H1 (cell line): ENCODE data around the gene NKAIN4. TPM values are rescaled to one million over a fixed set of nuclear protein-coding genes. Genes with fewer than 3 reads are reported as not detected.

Source experiments
- CTCF ChIA-PET: fragments of 300-600 bp; sonication (Branson Sonifier 250); formaldehyde crosslinking; loops from one replicate; lab custom pipeline; 2021; ENCODE audit not compliant: partially characterized antibody; lab: Charles Lee
- POLR2A ChIA-PET: fragments of 300-600 bp; sonication (Branson Sonifier 250); formaldehyde crosslinking; loops from one replicate; lab custom pipeline; 2021; ENCODE audit warnings: inconsistent platforms; ENCODE audit not compliant: partially characterized antibody; lab: Charles Lee
- DNase-seq, 2 experiments: peaks; one replicate each; pipeline versions ENCODE4 v3.0.0 to v3.0.0-alpha.2; 2010 to 2022; ENCODE audit warnings: low spot score in 2 of 2, low read depth in 1 of 2, mixed read lengths in 1 of 2
- FAIRE-seq: peaks from 2 replicates; lab custom pipeline; 2011; peaks lifted over from hg19 to GRCh38; lab: Jason Lieb, UNC
- H2AFZ ChIP-seq: 2 replicates; pipeline ENCODE4 v1.8.1; 2012; ENCODE audit warnings: low read length, inconsistent platforms
- H2AK5ac ChIP-seq: 2 replicates; pipeline ENCODE4 v1.6.1; 2013; ENCODE audit warnings: low read depth, low read length
- H2BK120ac ChIP-seq: replicated peaks from 2 replicates; pipeline ENCODE3; 2013; ENCODE audit warnings: low read depth, low read length, inconsistent platforms
- H2BK12ac ChIP-seq: 2 replicates; pipeline ENCODE4 v1.6.1; 2013; ENCODE audit warnings: low read depth, low read length
- H2BK15ac ChIP-seq: 2 replicates; pipeline ENCODE4 v1.6.1; 2013; ENCODE audit warnings: low read length
- H2BK20ac ChIP-seq: 2 replicates; pipeline ENCODE4 v1.6.1; 2013; ENCODE audit warnings: low read length
- H2BK5ac ChIP-seq: 2 replicates; pipeline ENCODE4 v1.6.1; 2013; ENCODE audit warnings: low read depth, low read length
- H3K14ac ChIP-seq: 2 replicates; pipeline ENCODE4 v1.6.1; 2013; ENCODE audit warnings: inconsistent platforms; ENCODE audit not compliant: insufficient read length
- H3K18ac ChIP-seq: 2 replicates; pipeline ENCODE4 v1.6.1; 2013; ENCODE audit warnings: low read length; ENCODE audit errors: extremely low read depth
- H3K23ac ChIP-seq: 2 replicates; pipeline ENCODE4 v1.6.1; 2013; ENCODE audit warnings: inconsistent platforms; ENCODE audit not compliant: insufficient read length
- H3K23me2 ChIP-seq: 2 replicates; pipeline ENCODE4 v1.6.1; 2013; ENCODE audit warnings: low read depth, low read length
- H3K27ac ChIP-seq: 2 replicates; pipeline ENCODE4 v1.6.1; 2011; ENCODE audit warnings: low read depth, low read length, inconsistent platforms
- H3K27me3 ChIP-seq, 4 experiments: replicated peaks in 1 of 4; 1 replicate in 1 of 4; 2 replicates in 3 of 4; pipeline versions ENCODE4 v1.6.1 to v1.8.1; 2011 to 2013; ENCODE audit warnings: low read length in 3 of 4, mild to moderate bottlenecking in 3 of 4, inconsistent platforms in 2 of 4, mixed read lengths in 2 of 4, moderate library complexity in 1 of 4; ENCODE audit not compliant: control insufficient read depth in 3 of 4, insufficient read depth in 3 of 4; ENCODE audit errors: extremely low read depth in 1 of 4
- H3K36me3 ChIP-seq, 4 experiments: 2 replicates each; pipeline versions ENCODE4 v1.6.1 to v1.8.1; 2011 to 2013; ENCODE audit warnings: mild to moderate bottlenecking in 4 of 4, low read length in 3 of 4, moderate library complexity in 2 of 4, control low read depth in 1 of 4, inconsistent platforms in 1 of 4; ENCODE audit not compliant: insufficient read depth in 4 of 4, control insufficient read depth in 2 of 4
- H3K4ac ChIP-seq: replicated peaks from 2 replicates; pipeline ENCODE3; 2013; ENCODE audit warnings: low read length, low read depth, mixed read lengths, inconsistent platforms; ENCODE audit not compliant: insufficient read length
- H3K4me1 ChIP-seq, 4 experiments: replicated peaks in 1 of 4; 1 replicate in 1 of 4; 2 replicates in 3 of 4; pipeline versions ENCODE4 v1.6.1 to v1.8.1; 2011 to 2013; ENCODE audit warnings: low read length in 3 of 4, inconsistent platforms in 2 of 4, mixed read lengths in 1 of 4; ENCODE audit not compliant: insufficient read depth in 4 of 4, control insufficient read depth in 3 of 4
- H3K4me2 ChIP-seq, 2 experiments: 2 replicates each; pipeline versions ENCODE4 v1.6.1 to v1.8.1; 2011 to 2013; ENCODE audit warnings: low read depth in 2 of 2, low read length in 2 of 2, control low read depth in 1 of 2, inconsistent platforms in 1 of 2, mild to moderate bottlenecking in 1 of 2; ENCODE audit not compliant: insufficient read depth in 1 of 2
- H3K4me3 ChIP-seq, 4 experiments: fragments of 200-600, 300-600 bp in 1 of 4; sonication (generic), shearing (Covaris generic), sonication (Bioruptor Twin) in 1 of 4; 2 replicates each; pipeline versions ENCODE4 v1.5.1 to v1.8.1; 2011 to 2016; ENCODE audit warnings: low read length in 4 of 4, low read depth in 3 of 4, control low read depth in 2 of 4, inconsistent platforms in 2 of 4, mild to moderate bottlenecking in 2 of 4, mixed read lengths in 1 of 4, moderate library complexity in 1 of 4; ENCODE audit not compliant: insufficient read depth in 2 of 4; ENCODE audit errors: extremely low read depth in 1 of 4
- H3K56ac ChIP-seq: replicated peaks from 2 replicates; pipeline ENCODE3; 2013; ENCODE audit warnings: low read depth, mild to moderate bottlenecking, mixed read lengths, low read length, inconsistent platforms; ENCODE audit not compliant: insufficient read length
- H3K79me1 ChIP-seq: 2 replicates; pipeline ENCODE4 v1.6.1; 2013; ENCODE audit warnings: low read depth, low read length, control low read depth
- H3K79me2 ChIP-seq, 2 experiments: 2 replicates each; pipeline versions ENCODE4 v1.6.1 to v1.8.1; 2012 to 2013; ENCODE audit warnings: low read length in 2 of 2, mild to moderate bottlenecking in 2 of 2, inconsistent platforms in 1 of 2; ENCODE audit not compliant: insufficient read depth in 2 of 2, control insufficient read depth in 1 of 2
- H3K9ac ChIP-seq, 4 experiments: replicated peaks in 1 of 4; 1 replicate in 1 of 4; 2 replicates in 3 of 4; pipeline versions ENCODE4 v1.6.1 to v1.8.1; 2011 to 2013; ENCODE audit warnings: low read depth in 3 of 4, low read length in 3 of 4, control low read depth in 2 of 4, mild to moderate bottlenecking in 2 of 4, moderate library complexity in 2 of 4, inconsistent platforms in 1 of 4; ENCODE audit errors: extremely low read depth in 1 of 4
- H3K9me3 ChIP-seq, 2 experiments: 2 replicates each; pipeline versions ENCODE4 v1.6.1 to v1.8.1; 2012 to 2013; ENCODE audit warnings: mild to moderate bottlenecking in 2 of 2, moderate library complexity in 2 of 2, control low read depth in 1 of 2, inconsistent platforms in 1 of 2, low read depth in 1 of 2, low read length in 1 of 2, mixed read lengths in 1 of 2; ENCODE audit not compliant: insufficient read depth in 2 of 2
- H4K20me1 ChIP-seq, 2 experiments: replicated peaks in 1 of 2; 2 replicates each; pipeline versions ENCODE3 to v1.8.1; 2011 to 2013; ENCODE audit warnings: inconsistent platforms in 2 of 2, low read length in 2 of 2, mild to moderate bottlenecking in 1 of 2; ENCODE audit not compliant: insufficient read depth in 2 of 2, control insufficient read depth in 1 of 2
- H4K5ac ChIP-seq: 2 replicates; pipeline ENCODE4 v1.6.1; 2013; ENCODE audit warnings: low read length, low read depth, mixed read lengths, inconsistent platforms; ENCODE audit not compliant: insufficient read length
- H4K8ac ChIP-seq: 2 replicates; pipeline ENCODE4 v1.8.0; 2013; ENCODE audit warnings: mild to moderate bottlenecking, moderate library complexity, low read length, inconsistent platforms; ENCODE audit not compliant: insufficient read depth; ENCODE audit errors: extremely low read depth
- H4K91ac ChIP-seq: replicated peaks from 2 replicates; pipeline ENCODE3; 2013; ENCODE audit warnings: low read length, mixed read lengths, inconsistent platforms; ENCODE audit not compliant: insufficient read length
- CTBP2 ChIP-seq: IDR thresholded peaks from 2 replicates; pipeline ENCODE4 v1.7.0; 2011; ENCODE audit warnings: borderline replicate concordance, mild to moderate bottlenecking, moderate library complexity, mixed read lengths, low read length; ENCODE audit not compliant: insufficient read depth, insufficient read length
- CTCF ChIP-seq, 3 experiments: IDR thresholded peaks; 1 replicate in 2 of 3; 2 replicates in 1 of 3; pipeline versions ENCODE4 v1.5.1 to v1.6.1; 2011; ENCODE audit warnings: low read length in 3 of 3, mild to moderate bottlenecking in 3 of 3, inconsistent platforms in 2 of 3, low read depth in 1 of 3, moderate library complexity in 1 of 3; ENCODE audit not compliant: insufficient read depth in 1 of 3; ENCODE audit errors: control extremely low read depth in 1 of 3
- JUND ChIP-seq: IDR thresholded peaks from 2 replicates; pipeline ENCODE4 v1.6.1; 2011; ENCODE audit warnings: mild to moderate bottlenecking, improper control_type of control experiment, low read length
- WGBS, 2 experiments: shearing (Covaris generic) in 1 of 2; methylation state at CpG; one replicate each; pipeline versions ENCODE4 v1.1.6 to v1.1.7; 2013 to 2015; ENCODE audit warnings: low lambda C conversion rate in 2 of 2, mixed read lengths in 2 of 2, inconsistent platforms in 1 of 2, low coverage in 1 of 2, missing lambda C conversion rate in 1 of 2; ENCODE audit not compliant: insufficient replicate concordance in 2 of 2, insufficient coverage in 1 of 2, insufficient read length in 1 of 2; ENCODE audit errors: extremely low coverage in 1 of 2, missing lambda C conversion rate in 1 of 2; 5-methylcytosine and 5-hydroxymethylcytosine counted together
- polyA plus RNA-seq, 7 experiments: library from polyadenylated mRNA; depleted of rRNA in 3 of 7; stranded (reverse) in 5 of 7; unstranded in 2 of 7; fragments of >200 nt in 5 of 7; fragments of 200-250 nt in 2 of 7; gene quantifications; 1 replicate in 5 of 7; 2 replicates in 1 of 7; 4 replicates in 1 of 7; pipeline versions ENCODE4 v1.2.1 to v1.2.3, GENCODE V29; 2011 to 2013; ENCODE audit warnings: missing spikeins in 2 of 7, mixed read lengths in 2 of 7
- total RNA-seq: library from RNA; stranded (reverse); fragmentation: NEBNext Ultra II Directional; extraction: Animal tissue kit (Norgen Biotek cat#: 25700); gene quantifications from 2 replicates; pipeline ENCODE4 v1.2.1, GENCODE V29; 2021

Gene NKAIN4
- total and polyA plus RNA-seq, 2 of the 8 experiments (the other 6 are each of a cell fraction or from before 2014, with no cell fraction given) = 6.9 to 17.0 TPM

GRCh38 chr20:63224412-63225081 lies 29.7 kb downstream of the NKAIN4 start:
- POLR2A ChIA-PET = interaction anchor here (0.7 to 3.3 kb wide), 8 partner anchors 10 to 72 kb away, joined by 3 to 14 read pairs (median 4); partner anchors contain the start of gene BIRC7
- Histone ChIP-seq H2BK120ac (no peak overlapping the region), H2BK5ac (0 out of 2 replicates have a peak overlapping the region, but pooled peaks have one; percentile 24), H3K4me2 (no peak overlapping the region), H3K56ac (no peak overlapping the region), H2AFZ (no peak overlapping the region), H3K18ac (no peak overlapping the region; the same call in 1 of the 2 replicates), H3K4ac (no peak overlapping the region), H3K27me3 (peaks cover 0 to 3% (median 0%) of the 10 kb centered on the region in 4 experiments; a peak in 2 of 7 replicates), H3K23ac (no peak overlapping the region), H3K14ac (no peak overlapping the region), H3K36me3 (no peaks in the 10 kb centered on the region), H3K4me3 (no peak overlapping the region), H4K91ac (peak overlapping the region; percentile 42), H4K8ac (no peak overlapping the region; the same call in 1 of the 2 replicates), H2BK12ac (peak overlapping the region; percentile 68; the same call in 1 of the 2 replicates), H4K20me1 (peaks cover 0 to 3% of the 10 kb centered on the region in 2 experiments), H3K23me2 (peaks cover 2% of the 10 kb centered on the region; the same call in 1 of the 2 replicates), H3K79me1 (no peaks in the 10 kb centered on the region), H2BK20ac (no peak overlapping the region), H4K5ac (no peak overlapping the region), H3K9me3 (no peaks in the 10 kb centered on the region), H3K27ac (no peak overlapping the region), H2BK15ac (0 out of 2 replicates have a peak overlapping the region, but pooled peaks have one; percentile 46), H3K79me2 (no peaks in the 10 kb centered on the region), H3K9ac (no peak overlapping the region), H2AK5ac (0 out of 2 replicates have a peak overlapping the region, but pooled peaks have one; percentile 75), H3K4me1 (peaks cover 5 to 17% (median 10%) of the 10 kb centered on the region in 4 experiments)
- 69% methylated on average over 15 of the region's 16 CpGs; no CpG with 5 or more reads in 1 of the 2 experiments for WGBS, 2 experiments
- peak in 2 of 3 experiments; percentile 1 to 15; a peak in 2 of 4 replicates for TF ChIP-seq CTCF (IDR thresholded peaks at IDR 0.05; ENCODE audit: control extremely low read depth in 1 of 3, insufficient read depth in 1 of 3, low read depth in 1 of 3, low read length in 3 of 3)
- TF ChIP-seq CTBP2 = peak; percentile 36
- TF ChIP-seq JUND = no peak
- no peak for DNase-seq
- FAIRE-seq = no peak
- CTCF ChIA-PET = interaction anchor here (0.6 to 5.3 kb wide), 43 partner anchors 10 to 331 kb away, joined by 3 to 199 read pairs (median 7); partner anchors contain the start of genes ARFGAP1, BIRC7, COL20A1 and NKAIN4
